ENCODE measurements around the gene BCL2L13. TPM values are rescaled to one million over a fixed set of nuclear protein-coding genes. Genes with fewer than 3 reads are reported as not detected.

The BCL2L13 gene
- polyA plus RNA-seq, 1 donor (not counting 4 experiments of a cell fraction or from before 2014, with no cell fraction given) = 51.0 TPM

- Histone ChIP-seq H3K4me3 (ENCODE audit: control insufficient read depth in 2 of 3, extremely low read depth in 1 of 3, insufficient read depth in 2 of 3, low read depth in 1 of 3, low read length in 3 of 3) (no peak overlapping the region), H3K4me2 (ENCODE audit: control insufficient read depth, extremely low read depth, insufficient read depth, low read depth, low read length) (no peak overlapping the region), H3K79me2 (ENCODE audit: control insufficient read depth, insufficient read depth, low read length) (peaks cover 35% of the 10 kb centered on the region), H3K27me3 (ENCODE audit: control insufficient read depth, extremely low read depth, insufficient read depth, low read length) (no peaks in the 10 kb centered on the region), H3K36me3 (ENCODE audit: control insufficient read depth in 2 of 2, extremely low read depth in 1 of 2, insufficient read depth in 2 of 2, low read length in 2 of 2) (peaks cover 15 to 18% of the 10 kb centered on the region in 2 experiments), H4K20me1 (ENCODE audit: control insufficient read depth, extremely low read depth, insufficient read depth, low read length) (no peaks in the 10 kb centered on the region), H3K27ac (ENCODE audit: control insufficient read depth, insufficient read depth, low read length) (no peak overlapping the region), H2AFZ (ENCODE audit: control insufficient read depth, low read length) (no peak overlapping the region), H3K9me3 (ENCODE audit: control insufficient read depth, low read depth, low read length) (no peaks in the 10 kb centered on the region), H3K4me1 (ENCODE audit: control insufficient read depth, extremely low read depth, insufficient read depth, low read length) (no peaks in the 10 kb centered on the region), H3K9me1 (ENCODE audit: control insufficient read depth, extremely low read depth, insufficient read depth, low read length) (no peaks in the 10 kb centered on the region), H3K9ac (ENCODE audit: control insufficient read depth, extremely low read depth, insufficient read depth, low read length) (no peak overlapping the region)
- dilution Hi-C loops (cut with MboI; ENCODE audit: extremely low pct_ligation_motif_present, low sequenced_read_pairs) = no loop called here
- FAIRE-seq (no peak), DNase-seq (ENCODE audit: low read depth, low spot score) (no peak)
- TF ChIP-seq EZH2 (IDR thresholded peaks at IDR 0.05; ENCODE audit: low read length) = no peak
- TF ChIP-seq CTCF (optimal IDR thresholded peaks at IDR 0.05 in 1 of 3, IDR thresholded peaks at IDR 0.05 in 1 of 3, conservative IDR thresholded peaks at IDR 0.05 in 1 of 3; ENCODE audit: extremely low read depth in 1 of 3, insufficient read depth in 2 of 3, low read length in 3 of 3) = no peak
Measured at GRCh38 chr22:17603668-17604067, 34.9 kb upstream of the BCL2L13 start.

- Histone ChIP-seq H3K27ac (ENCODE audit: control insufficient read depth, insufficient read depth, low read length) (no peak overlapping the region), H3K27me3 (ENCODE audit: control insufficient read depth, extremely low read depth, insufficient read depth, low read length) (no peaks in the 10 kb centered on the region), H3K4me2 (ENCODE audit: control insufficient read depth, extremely low read depth, insufficient read depth, low read depth, low read length) (no peak overlapping the region), H3K9me1 (ENCODE audit: control insufficient read depth, extremely low read depth, insufficient read depth, low read length) (no peaks in the 10 kb centered on the region), H3K9me3 (ENCODE audit: control insufficient read depth, low read depth, low read length) (no peaks in the 10 kb centered on the region), H3K9ac (ENCODE audit: control insufficient read depth, extremely low read depth, insufficient read depth, low read length) (no peak overlapping the region), H3K79me2 (ENCODE audit: control insufficient read depth, insufficient read depth, low read length) (peaks cover 36% of the 10 kb centered on the region), H3K4me3 (ENCODE audit: control insufficient read depth in 2 of 3, extremely low read depth in 1 of 3, insufficient read depth in 2 of 3, low read depth in 1 of 3, low read length in 3 of 3) (no peak overlapping the region), H3K36me3 (ENCODE audit: control insufficient read depth in 2 of 2, extremely low read depth in 1 of 2, insufficient read depth in 2 of 2, low read length in 2 of 2) (peaks cover 16 to 19% of the 10 kb centered on the region in 2 experiments), H3K4me1 (ENCODE audit: control insufficient read depth, extremely low read depth, insufficient read depth, low read length) (no peaks in the 10 kb centered on the region), H4K20me1 (ENCODE audit: control insufficient read depth, extremely low read depth, insufficient read depth, low read length) (no peaks in the 10 kb centered on the region), H2AFZ (ENCODE audit: control insufficient read depth, low read length) (no peak overlapping the region)
- FAIRE-seq (no peak), DNase-seq (ENCODE audit: low read depth, low spot score) (no peak)
- TF ChIP-seq EZH2 (IDR thresholded peaks at IDR 0.05; ENCODE audit: low read length) = no peak
- no peak for TF ChIP-seq CTCF (optimal IDR thresholded peaks at IDR 0.05 in 1 of 3, IDR thresholded peaks at IDR 0.05 in 1 of 3, conservative IDR thresholded peaks at IDR 0.05 in 1 of 3; ENCODE audit: extremely low read depth in 1 of 3, insufficient read depth in 2 of 3, low read length in 3 of 3)
- dilution Hi-C loops (cut with MboI; ENCODE audit: extremely low pct_ligation_motif_present, low sequenced_read_pairs) = no loop called here
Measured at GRCh38 chr22:17606496-17606895, 32.1 kb upstream of the BCL2L13 start.
